H4 (cell line): ENCODE results near the gene SEC16A. TPM values are rescaled to one million over a fixed set of nuclear protein-coding genes. Genes with fewer than 3 reads are reported as not detected.
A peak's percentile ranks its signal among the peaks of the same experiment; 100 is the strongest.
"Not testable (repeated sequence)": the region's sequence is repeated elsewhere in the genome, so short reads cannot be mapped to it uniquely, and the experiment has no call there.

ENCODE experiments used
- DNase-seq: peaks from one replicate; pipeline ENCODE4 v3.0.0-alpha.2; 2015; ENCODE audit warnings: low spot score
- total RNA-seq: library from RNA; depleted of rRNA; stranded (reverse); fragments of >200 nt; shearing (Covaris generic); gene quantifications from 2 replicates; pipeline ENCODE4 v1.2.3, GENCODE V29; 2014

Gene SEC16A
- total RNA-seq, 1 experiment from 2014 or later: 19.0 TPM

- DNase-seq: no peak
Measured at GRCh38 chr9:136419092-136419420, 63.8 kb downstream of the SEC16A start.

GRCh38 chr9:136418182-136419091 lies 64.4 kb downstream of the SEC16A start:
- no peak for DNase-seq

GRCh38 chr9:136416914-136417313 lies 65.9 kb downstream of the SEC16A start:
- DNase-seq: no peak

GRCh38 chr9:136416427-136416826 lies 66.4 kb downstream of the SEC16A start:
- no peak for DNase-seq

GRCh38 chr9:136412962-136413361 lies 69.9 kb downstream of the SEC16A start:
- DNase-seq: no peak

- no peak for DNase-seq
Measured at GRCh38 chr9:136411378-136411777, 71.5 kb downstream of the SEC16A start.

- peak; percentile 88 for DNase-seq
Measured at GRCh38 chr9:136410500-136411287, 72.1 kb downstream of the SEC16A start, which contains the start of the genes ENTR1 and PMPCA. ENTR1 (minus strand) TSS chr9:136410614; CDS start chr9:136410397, 217 bp downstream. PMPCA (plus strand) TSS chr9:136410658; CDS start chr9:136410669, 11 bp downstream.

GRCh38 chr9:136409557-136410455 lies 73.0 kb downstream of the SEC16A start:
- DNase-seq: no peak

GRCh38 chr9:136407911-136408310 lies 74.9 kb downstream of the SEC16A start:
- no peak for DNase-seq

- DNase-seq: not testable (repeated sequence)
Measured at GRCh38 chr9:136407061-136407460, 75.8 kb downstream of the SEC16A start.

- DNase-seq: not testable (repeated sequence)
Measured at GRCh38 chr9:136405904-136406303, 76.9 kb downstream of the SEC16A start.

- DNase-seq: no peak
Measured at GRCh38 chr9:136405481-136405880, 77.4 kb downstream of the SEC16A start.

GRCh38 chr9:136404801-136405136 lies 78.1 kb downstream of the SEC16A start:
- no peak for DNase-seq

- no peak for DNase-seq
Measured at GRCh38 chr9:136403915-136404800, 78.7 kb downstream of the SEC16A start.

GRCh38 chr9:136403538-136403914 lies 79.3 kb downstream of the SEC16A start:
- no peak for DNase-seq

GRCh38 chr9:136402067-136402466 lies 80.8 kb downstream of the SEC16A start:
- no peak for DNase-seq

GRCh38 chr9:136401173-136401922 lies 81.5 kb downstream of the SEC16A start:
- no peak for DNase-seq

- peak; percentile 74 for DNase-seq
Measured at GRCh38 chr9:136400038-136400834, 82.6 kb downstream of the SEC16A start, which contains the start of gene SNAPC4. SNAPC4 (minus strand) TSS chr9:136400170; CDS start chr9:136398428, 1,742 bp downstream.
